BLaER1 (cell line): ENCODE results near the gene KIF20B.

ENCODE experiments used
- H3K27ac ChIP-seq: shearing (Covaris generic); formaldehyde crosslinking; 2 replicates; pipeline ENCODE4 v1.8.1; 2022
- H3K27me3 ChIP-seq: shearing (Covaris generic); formaldehyde crosslinking; 2 replicates; pipeline ENCODE4 v1.8.1; 2022
- H3K36me3 ChIP-seq: shearing (Covaris generic); formaldehyde crosslinking; 2 replicates; pipeline ENCODE4 v1.8.1; 2022
- H3K4me1 ChIP-seq: shearing (Covaris generic); formaldehyde crosslinking; 2 replicates; pipeline ENCODE4 v1.8.1; 2022
- H3K4me2 ChIP-seq: shearing (Covaris generic); formaldehyde crosslinking; 2 replicates; pipeline ENCODE4 v1.8.1; 2022
- H3K4me3 ChIP-seq: shearing (Covaris generic); formaldehyde crosslinking; 2 replicates; pipeline ENCODE4 v1.8.1; 2022
- H3K9ac ChIP-seq: shearing (Covaris generic); formaldehyde crosslinking; 2 replicates; pipeline ENCODE4 v1.8.1; 2022
- H3K9me3 ChIP-seq: shearing (Covaris generic); formaldehyde crosslinking; 2 replicates; pipeline ENCODE4 v1.8.1; 2022
- H4K20me1 ChIP-seq: shearing (Covaris generic); formaldehyde crosslinking; 2 replicates; pipeline ENCODE4 v1.8.1; 2022
- Cebpa-rat ChIP-seq: shearing (Covaris generic); IDR thresholded peaks from 2 replicates; pipeline ENCODE4 v1.8.1; 2022

The KIF20B gene

DNA sequence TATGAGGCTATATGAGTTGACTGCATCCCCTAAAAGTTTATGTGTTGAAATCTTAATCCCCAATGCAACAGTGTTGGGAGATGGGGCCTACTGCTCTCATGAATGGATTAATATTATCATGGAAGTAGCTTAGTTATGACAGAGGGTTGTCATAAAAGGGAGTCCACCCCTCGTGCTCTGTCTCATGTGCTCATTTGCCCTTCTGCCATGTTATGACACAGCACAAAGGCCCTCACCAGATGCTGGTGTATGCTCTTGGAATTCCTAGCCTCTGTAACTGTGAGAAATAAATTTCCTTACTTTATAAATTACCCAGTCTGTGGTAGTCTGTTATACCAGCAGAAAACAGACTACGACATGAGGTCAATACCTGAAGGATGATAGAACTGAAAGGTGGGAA is 38.8 kb upstream of the KIF20B start:
- Histone ChIP-seq H3K36me3 (no peaks in the 10 kb centered on the region), H3K27me3 (no peaks in the 10 kb centered on the region), H3K4me2 (no peak overlapping the region), H4K20me1 (no peaks in the 10 kb centered on the region), H3K27ac (no peak overlapping the region), H3K4me3 (no peak overlapping the region), H3K9ac (no peak overlapping the region), H3K4me1 (no peaks in the 10 kb centered on the region), H3K9me3 (no peaks in the 10 kb centered on the region)
- TF ChIP-seq Cebpa-rat: no peak

DNA sequence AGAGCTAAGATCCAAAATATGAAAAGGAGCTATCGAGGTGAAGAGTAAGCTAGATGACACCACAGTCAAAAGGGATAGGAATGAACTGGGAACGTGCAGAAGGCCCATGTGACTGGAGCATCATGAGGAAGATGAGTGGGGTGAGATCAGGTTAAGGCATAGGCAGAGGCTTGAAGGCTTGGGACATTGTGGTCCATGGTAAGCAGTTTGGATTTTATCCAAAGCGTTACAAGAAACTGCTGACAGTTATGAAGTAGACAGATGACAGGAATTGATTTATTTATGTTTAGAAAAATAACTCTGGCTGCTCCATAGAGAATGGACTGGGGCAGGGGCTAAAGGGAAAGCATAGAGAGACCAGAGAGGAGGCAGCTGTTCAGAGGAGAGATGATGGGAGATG is 38.2 kb upstream of the KIF20B start:
- Histone ChIP-seq H3K4me3 (no peak overlapping the region), H3K27me3 (no peaks in the 10 kb centered on the region), H3K27ac (no peak overlapping the region), H4K20me1 (no peaks in the 10 kb centered on the region), H3K9me3 (no peaks in the 10 kb centered on the region), H3K9ac (no peak overlapping the region), H3K4me2 (no peak overlapping the region), H3K4me1 (no peaks in the 10 kb centered on the region), H3K36me3 (no peaks in the 10 kb centered on the region)
- no peak for TF ChIP-seq Cebpa-rat

DNA sequence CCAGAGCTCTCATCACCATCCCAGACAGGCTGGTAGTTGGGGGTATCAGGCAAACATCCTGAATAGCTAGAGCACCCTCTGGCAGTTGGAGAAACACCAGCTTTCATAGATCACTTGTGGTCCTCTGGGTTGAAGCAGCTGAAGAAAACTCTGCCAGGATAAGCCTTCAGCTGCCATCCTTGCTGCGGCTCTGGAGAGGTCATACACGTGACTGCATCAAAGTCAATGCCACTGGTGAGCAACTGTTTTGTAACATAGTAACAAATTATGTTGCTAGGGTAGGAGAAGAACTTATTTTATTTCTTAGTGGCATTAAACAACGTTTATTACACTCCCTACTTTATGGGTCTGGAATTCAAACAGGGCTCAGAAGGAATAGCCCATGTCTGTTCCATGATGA is 37.2 kb upstream of the KIF20B start:
- TF ChIP-seq Cebpa-rat: no peak
- no peaks in the 10 kb centered on the region for H4K20me1 ChIP-seq
- H3K9ac ChIP-seq: no peak overlapping the region

DNA sequence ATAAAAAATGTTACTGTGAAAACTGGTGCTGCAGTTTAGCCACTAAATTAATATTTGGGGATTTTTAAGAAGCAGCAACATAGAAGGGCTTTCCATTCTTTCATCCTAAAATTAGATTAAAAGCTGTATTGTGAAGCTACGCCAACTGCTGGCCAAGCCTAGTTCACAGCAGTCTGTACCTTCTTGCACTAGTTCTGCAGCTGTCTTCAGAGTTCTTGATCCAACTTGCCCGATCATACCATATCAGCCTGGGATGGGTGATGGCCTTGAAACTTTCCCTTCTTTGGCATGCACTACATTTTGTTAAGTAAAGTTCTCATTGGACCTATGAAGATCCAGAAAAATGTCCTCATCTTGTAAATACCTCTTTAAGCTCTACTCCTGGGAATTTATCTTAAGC is 36.1 kb upstream of the KIF20B start:
- Histone ChIP-seq H3K9me3 (no peaks in the 10 kb centered on the region), H3K4me1 (no peaks in the 10 kb centered on the region), H4K20me1 (no peaks in the 10 kb centered on the region), H3K27me3 (no peaks in the 10 kb centered on the region), H3K4me2 (no peak overlapping the region), H3K4me3 (no peak overlapping the region), H3K36me3 (no peaks in the 10 kb centered on the region), H3K27ac (no peak overlapping the region), H3K9ac (no peak overlapping the region)
- no peak for TF ChIP-seq Cebpa-rat

More for the DNA sequence above, 37.2 kb upstream of the KIF20B start:
- H3K4me1 ChIP-seq: no peaks in the 10 kb centered on the region
- no peaks in the 10 kb centered on the region for H3K9me3 ChIP-seq
- H3K27ac ChIP-seq: no peak overlapping the region
- no peaks in the 10 kb centered on the region for H3K36me3 ChIP-seq
- H3K4me2 ChIP-seq: no peak overlapping the region
- no peaks in the 10 kb centered on the region for H3K27me3 ChIP-seq
- H3K4me3 ChIP-seq: no peak overlapping the region

DNA sequence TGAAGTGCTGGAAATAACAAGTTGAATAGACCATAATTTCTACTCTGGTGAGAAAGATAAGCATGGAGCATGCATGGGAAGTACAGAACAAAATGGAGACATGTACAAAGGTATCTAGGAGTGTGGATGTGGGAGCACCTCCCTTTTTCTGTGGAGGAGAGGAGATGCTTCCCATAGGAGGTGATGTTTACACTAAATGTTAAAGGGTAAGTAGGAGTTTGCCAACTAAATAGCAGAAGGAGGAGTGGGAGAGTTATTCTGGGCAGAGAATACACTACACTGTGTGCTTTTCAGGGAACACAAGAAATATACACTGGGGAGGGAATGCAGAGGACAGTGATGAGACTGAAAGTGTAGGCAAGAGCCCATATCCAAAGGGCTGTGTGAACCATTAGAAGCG is 35.3 kb upstream of the KIF20B start:
- no peaks in the 10 kb centered on the region for H3K36me3 ChIP-seq
- no peaks in the 10 kb centered on the region for H4K20me1 ChIP-seq
- no peaks in the 10 kb centered on the region for H3K27me3 ChIP-seq
- TF ChIP-seq Cebpa-rat: no peak
- no peak overlapping the region for H3K4me3 ChIP-seq
- no peak overlapping the region for H3K27ac ChIP-seq
- no peaks in the 10 kb centered on the region for H3K9me3 ChIP-seq
- H3K4me1 ChIP-seq: no peaks in the 10 kb centered on the region
- no peak overlapping the region for H3K4me2 ChIP-seq
- no peak overlapping the region for H3K9ac ChIP-seq

DNA sequence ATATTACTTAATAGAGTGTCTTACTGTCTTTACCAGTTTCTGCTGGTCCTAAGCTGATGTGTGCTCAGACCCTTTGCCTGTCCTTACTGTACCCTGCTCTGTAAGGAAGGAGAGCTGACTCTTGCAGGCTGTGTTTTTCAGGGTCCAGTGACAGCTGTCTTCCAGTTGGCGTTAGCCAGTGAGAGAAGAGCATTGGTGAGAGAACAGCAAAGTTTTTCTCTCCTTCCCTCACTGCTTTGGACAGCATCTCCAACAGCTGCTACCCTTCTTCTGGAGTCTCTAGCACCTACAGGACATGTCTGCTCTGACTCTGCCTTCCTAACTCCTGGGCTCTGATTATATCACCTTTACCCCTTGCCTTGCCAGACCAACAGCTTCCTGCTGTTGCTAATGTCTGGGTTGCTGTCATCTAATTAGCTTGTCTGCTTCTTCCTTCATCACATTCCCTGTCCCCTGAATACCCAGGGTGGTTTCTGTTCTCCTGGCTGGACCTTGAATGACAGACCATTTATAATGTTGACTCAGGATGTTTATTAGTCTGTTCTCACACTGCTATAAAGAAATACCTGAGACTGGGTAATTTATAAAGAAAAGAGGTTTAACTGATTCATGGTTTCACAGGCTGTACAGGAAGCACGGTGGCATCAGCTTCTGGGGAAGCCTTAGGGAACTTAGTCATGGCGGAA is 32.9 kb upstream of the KIF20B start:
- no peak for TF ChIP-seq Cebpa-rat
- no peaks in the 10 kb centered on the region for H4K20me1 ChIP-seq
- H3K9ac ChIP-seq: no peak overlapping the region
- no peak overlapping the region for H3K27ac ChIP-seq
- no peaks in the 10 kb centered on the region for H3K9me3 ChIP-seq
- H3K4me1 ChIP-seq: no peaks in the 10 kb centered on the region
- no peak overlapping the region for H3K4me2 ChIP-seq
- no peaks in the 10 kb centered on the region for H3K27me3 ChIP-seq
- H3K4me3 ChIP-seq: no peak overlapping the region
- no peaks in the 10 kb centered on the region for H3K36me3 ChIP-seq

DNA sequence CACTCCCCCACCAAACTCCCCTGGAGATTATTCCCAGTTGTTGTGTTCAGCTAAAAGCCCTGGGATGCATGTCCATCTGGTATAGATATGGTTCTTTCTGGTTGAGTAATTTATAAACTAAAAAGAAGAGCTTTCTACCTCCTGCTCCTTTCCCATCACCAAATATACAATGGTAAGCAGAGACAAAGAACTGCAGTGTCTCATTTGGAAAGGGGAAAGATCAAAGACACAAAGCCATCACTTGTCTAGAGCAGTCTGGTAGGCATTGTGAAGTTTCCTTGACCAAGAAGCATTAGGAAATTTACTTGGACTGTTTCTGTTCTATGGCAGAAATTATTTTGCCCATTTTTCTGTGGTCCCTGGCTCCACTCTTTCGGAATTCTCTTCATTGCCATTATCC is 31.4 kb upstream of the KIF20B start:
- no peak overlapping the region for H3K4me3 ChIP-seq
- H3K4me2 ChIP-seq: no peak overlapping the region
- H3K4me1 ChIP-seq: 0 out of 2 replicates have a peak, but pooled peaks cover under 1% of the 10 kb centered on the region
- no peaks in the 10 kb centered on the region for H3K27me3 ChIP-seq
- H4K20me1 ChIP-seq: no peaks in the 10 kb centered on the region
- no peak overlapping the region for H3K9ac ChIP-seq
- no peaks in the 10 kb centered on the region for H3K9me3 ChIP-seq
- TF ChIP-seq Cebpa-rat: no peak
- no peak overlapping the region for H3K27ac ChIP-seq
- H3K36me3 ChIP-seq: no peaks in the 10 kb centered on the region

DNA sequence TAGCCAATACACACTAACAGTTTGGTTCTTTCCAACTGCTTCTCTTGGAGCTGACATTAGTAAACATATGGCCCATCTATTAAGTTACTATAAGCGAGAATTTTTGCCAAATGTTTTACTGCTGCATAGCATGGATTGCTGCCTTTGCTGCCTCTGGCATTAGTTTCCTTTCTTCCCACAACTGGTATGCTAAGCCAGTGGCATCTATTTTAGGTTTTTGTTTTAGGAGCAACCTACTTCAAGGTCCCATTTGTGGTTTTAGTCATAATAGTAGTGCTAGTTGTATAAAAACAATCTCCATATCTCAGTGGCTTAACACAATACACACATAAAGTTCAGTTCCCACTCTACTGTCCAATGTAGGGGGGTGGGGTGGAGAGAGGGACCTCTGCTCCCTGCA is 30.5 kb upstream of the KIF20B start:
- TF ChIP-seq Cebpa-rat: no peak
- H4K20me1 ChIP-seq: no peaks in the 10 kb centered on the region

DNA sequence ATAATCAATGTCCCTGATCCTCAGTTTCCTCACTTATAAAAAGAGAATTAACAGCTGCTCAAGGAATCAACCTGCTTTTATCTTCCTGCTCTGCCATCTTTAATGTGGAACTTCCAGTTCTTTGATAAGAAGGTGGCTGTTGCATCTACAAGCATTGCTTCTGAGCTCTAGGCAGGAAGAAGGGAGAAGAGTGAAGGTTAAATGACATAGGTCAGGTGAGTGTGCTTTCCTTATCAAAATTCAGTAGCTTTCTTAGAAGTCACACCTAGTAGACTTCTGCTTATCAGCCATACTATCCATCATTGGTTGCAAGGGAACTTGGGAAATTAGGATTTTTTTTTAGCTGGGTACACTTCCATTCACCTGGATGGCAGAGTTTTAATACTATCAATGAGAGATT is 24.0 kb upstream of the KIF20B start:
- Histone ChIP-seq H3K36me3 (no peaks in the 10 kb centered on the region), H3K9ac (no peak overlapping the region), H3K27ac (no peak overlapping the region), H3K27me3 (no peaks in the 10 kb centered on the region), H3K4me3 (no peak overlapping the region), H3K4me1 (0 out of 2 replicates have a peak, but pooled peaks cover 4% of the 10 kb centered on the region), H3K9me3 (no peaks in the 10 kb centered on the region), H4K20me1 (no peaks in the 10 kb centered on the region), H3K4me2 (no peak overlapping the region)
- TF ChIP-seq Cebpa-rat: no peak

More for the DNA sequence above, 30.5 kb upstream of the KIF20B start:
- H3K36me3 ChIP-seq: no peaks in the 10 kb centered on the region
- H3K9ac ChIP-seq: no peak overlapping the region
- H3K27me3 ChIP-seq: no peaks in the 10 kb centered on the region
- no peaks in the 10 kb centered on the region for H3K9me3 ChIP-seq
- no peak overlapping the region for H3K4me3 ChIP-seq
- H3K4me1 ChIP-seq: 0 out of 2 replicates have a peak, but pooled peaks cover 4% of the 10 kb centered on the region
- no peak overlapping the region for H3K27ac ChIP-seq
- no peak overlapping the region for H3K4me2 ChIP-seq

DNA sequence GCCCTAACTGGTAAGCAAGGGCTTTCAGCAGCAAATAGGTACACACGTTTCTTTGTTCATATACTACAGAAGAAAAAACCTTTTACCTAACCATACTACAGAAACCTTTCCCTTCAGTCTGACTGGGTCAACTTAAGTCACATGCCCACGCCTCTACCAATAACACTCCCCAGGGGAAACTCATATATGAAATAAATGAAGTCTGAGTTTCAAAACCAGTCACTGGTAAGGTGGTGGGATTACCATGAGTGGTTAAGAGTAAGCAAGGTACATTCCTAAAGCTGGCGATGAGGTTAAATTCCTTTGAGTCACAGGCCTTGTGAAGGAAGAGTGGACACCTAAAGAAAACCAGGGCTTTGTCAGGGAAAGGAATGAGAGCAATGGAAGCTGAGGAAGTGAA is 21.4 kb upstream of the KIF20B start:
- H3K4me1 ChIP-seq: 0 out of 2 replicates have a peak, but pooled peaks cover 4% of the 10 kb centered on the region
- H3K27ac ChIP-seq: no peak overlapping the region
- no peak for TF ChIP-seq Cebpa-rat
- no peak overlapping the region for H3K4me3 ChIP-seq
- no peaks in the 10 kb centered on the region for H3K36me3 ChIP-seq
- no peaks in the 10 kb centered on the region for H3K9me3 ChIP-seq
- H3K4me2 ChIP-seq: no peak overlapping the region
- H3K27me3 ChIP-seq: no peaks in the 10 kb centered on the region
- H3K9ac ChIP-seq: no peak overlapping the region
- H4K20me1 ChIP-seq: no peaks in the 10 kb centered on the region

DNA sequence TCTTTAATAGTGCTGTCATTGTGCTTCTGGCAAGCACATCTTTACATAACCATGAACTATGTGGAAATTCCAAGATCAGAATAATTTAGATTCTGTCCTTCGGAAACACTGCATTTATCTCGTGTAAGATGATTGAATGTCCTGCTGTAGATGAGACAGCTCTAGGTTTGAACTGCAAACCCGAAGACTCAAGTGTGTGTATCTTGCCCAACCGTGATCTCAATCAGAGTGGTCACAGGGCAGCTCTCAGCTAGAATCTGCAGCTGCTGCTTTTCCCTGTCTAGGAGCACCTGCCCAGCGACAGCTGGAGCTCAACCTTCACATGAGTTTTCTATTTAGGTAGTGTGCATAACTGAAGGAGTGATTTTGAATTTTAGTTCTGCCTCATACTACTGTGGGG is 17.5 kb upstream of the KIF20B start:
- H4K20me1 ChIP-seq: no peaks in the 10 kb centered on the region
- H3K4me2 ChIP-seq: no peak overlapping the region
- H3K4me3 ChIP-seq: no peak overlapping the region
- no peak overlapping the region for H3K27ac ChIP-seq
- no peaks in the 10 kb centered on the region for H3K27me3 ChIP-seq
- H3K9me3 ChIP-seq: no peaks in the 10 kb centered on the region
- H3K9ac ChIP-seq: no peak overlapping the region
- no peaks in the 10 kb centered on the region for H3K4me1 ChIP-seq
- no peak for TF ChIP-seq Cebpa-rat
- no peaks in the 10 kb centered on the region for H3K36me3 ChIP-seq
